Brain microvascular endothelial cell (primary cell): Measurements from ENCODE around the gene KCNQ2.

Experiments used
- DNase-seq: peaks from one replicate; pipeline ENCODE4 v3.0.0-alpha.2; 2020
- H3K27ac ChIP-seq: fragments of 250-450 bp; sonication (Bioruptor Pico); 2 replicates; pipeline ENCODE4 v1.5.1; 2020; ENCODE audit warnings: mild to moderate bottlenecking, moderate library complexity
- H3K27me3 ChIP-seq: fragments of 250-450 bp; sonication (Bioruptor Pico); replicated peaks from 2 replicates; pipeline ENCODE4 v1.5.1; 2020; ENCODE audit warnings: mild to moderate bottlenecking
- H3K36me3 ChIP-seq: fragments of 250-450 bp; sonication (Bioruptor Pico); replicated peaks from 2 replicates; pipeline ENCODE4 v1.5.1; 2020; ENCODE audit warnings: mild to moderate bottlenecking
- H3K4me3 ChIP-seq: 2 replicates; pipeline ENCODE4 v1.5.1; 2011; ENCODE audit warnings: low read depth, mild to moderate bottlenecking, control low read depth, low read length, moderate library complexity
- CTCF ChIP-seq: IDR thresholded peaks from 2 replicates; pipeline ENCODE4 v1.5.1; 2011; ENCODE audit warnings: low read depth, mild to moderate bottlenecking, moderate library complexity, low read length, control low read depth, inconsistent platforms; ENCODE audit errors: missing control alignments
- in situ Hi-C: cut with HindIII; loops from 2 replicates; pipeline ENCODE4 v1.10.0; 2017; ENCODE audit warnings: low sequenced_read_pairs, low pct_ligation_motif_present

The KCNQ2 gene

GRCh38 chr20:63488315-63489251, 16.1 kb upstream of the KCNQ2 start:
- in situ Hi-C loops = no loop called here
- no peak overlapping the region for H3K4me3 ChIP-seq
- no peaks in the 10 kb centered on the region for H3K36me3 ChIP-seq
- DNase-seq = no peak
- TF ChIP-seq CTCF = no peak
- H3K27ac ChIP-seq = no peak overlapping the region
- peaks cover 19% of the 10 kb centered on the region for H3K27me3 ChIP-seq

- no peak for DNase-seq
- Histone ChIP-seq H3K27me3 (peaks cover 19% of the 10 kb centered on the region), H3K4me3 (no peak overlapping the region), H3K36me3 (no peaks in the 10 kb centered on the region), H3K27ac (no peak overlapping the region)
- in situ Hi-C loops = no loop called here
- no peak for TF ChIP-seq CTCF
Observed at GRCh38 chr20:63487781-63488241, 15.4 kb upstream of the KCNQ2 start.

- Histone ChIP-seq H3K4me3 (no peak overlapping the region), H3K27ac (no peak overlapping the region), H3K36me3 (no peaks in the 10 kb centered on the region), H3K27me3 (peaks cover 19% of the 10 kb centered on the region)
- TF ChIP-seq CTCF = no peak
- in situ Hi-C loops = no loop called here
- DNase-seq = no peak
Observed at GRCh38 chr20:63487116-63487764, 14.8 kb upstream of the KCNQ2 start.

- no peak for TF ChIP-seq CTCF
- in situ Hi-C loops = no loop called here
- H3K36me3 ChIP-seq = no peaks in the 10 kb centered on the region
- H3K27ac ChIP-seq = no peak overlapping the region
- no peak for DNase-seq
- H3K4me3 ChIP-seq = no peak overlapping the region
- peaks cover 19% of the 10 kb centered on the region for H3K27me3 ChIP-seq
Observed at GRCh38 chr20:63486300-63486855, 13.9 kb upstream of the KCNQ2 start.

- peaks cover 19% of the 10 kb centered on the region for H3K27me3 ChIP-seq
- no peaks in the 10 kb centered on the region for H3K36me3 ChIP-seq
- no peak overlapping the region for H3K4me3 ChIP-seq
- H3K27ac ChIP-seq = no peak overlapping the region
- in situ Hi-C loops = no loop called here
- DNase-seq = no peak
- TF ChIP-seq CTCF = no peak
Observed at GRCh38 chr20:63484651-63485403, 12.4 kb upstream of the KCNQ2 start.
